WTC11 (cell line): ENCODE results near the gene CFAP20DC.

Source experiments
- CTCF ChIP-seq: fragments of 200-600 bp; IDR thresholded peaks from 2 replicates; pipeline ENCODE4 v1.8.0; 2022; ENCODE audit warnings: antibody characterized with exemption
- ESRRA ChIP-seq: sonication (generic); formaldehyde crosslinking; IDR thresholded peaks from 2 replicates; pipeline ENCODE4 v1.8.1; 2022; ENCODE audit warnings: mild to moderate bottlenecking, missing genetic modification reagents, borderline replicate concordance
- IRF1 ChIP-seq: sonication (generic); formaldehyde crosslinking; IDR thresholded peaks from 2 replicates; pipeline ENCODE4 v1.8.0; 2023; ENCODE audit warnings: missing genetic modification reagents

GRCh38 chr3:58824285-58824684, 225.5 kb downstream of the CFAP20DC start:
- TF ChIP-seq IRF1 (CRISPR knock-in tag) (no peak), CTCF (peak; percentile 36; the same call in 1 of the 2 replicates), ESRRA (CRISPR knock-in tag) (no peak)
